HepG2 (cell line): ENCODE measurements around the gene IL6ST. TPM values are rescaled to one million over a fixed set of nuclear protein-coding genes. Genes with fewer than 3 reads are reported as not detected.

ENCODE experiments used
- AGO1 ChIP-seq: fragments of 200-400 bp; formaldehyde crosslinking; IDR thresholded peaks from 2 replicates; pipeline ENCODE4 v1.6.1; 2017; ENCODE audit warnings: mild to moderate bottlenecking, low read depth, low read length, moderate library complexity; ENCODE audit not compliant: poor library complexity, severe bottlenecking
- ATF2 ChIP-seq: sonication (generic); formaldehyde crosslinking; IDR thresholded peaks from 2 replicates; pipeline ENCODE4 v1.4.0; 2020; ENCODE audit warnings: missing genetic modification reagents
- HHEX ChIP-seq: IDR thresholded peaks from 2 replicates; pipeline ENCODE4 v1.6.1; 2016; ENCODE audit warnings: control low read depth
- MYC ChIP-seq: sonication (generic); formaldehyde crosslinking; IDR thresholded peaks from 2 replicates; pipeline ENCODE4 v1.9.0; 2021; ENCODE audit warnings: missing genetic modification reagents, borderline replicate concordance
- NCOA1 ChIP-seq: sonication (generic); formaldehyde crosslinking; IDR thresholded peaks from 2 replicates; pipeline ENCODE4 v1.9.0; 2021; ENCODE audit warnings: missing genetic modification reagents
- SP4 ChIP-seq: sonication (generic); formaldehyde crosslinking; IDR thresholded peaks from 2 replicates; pipeline ENCODE4 v1.8.1; 2023; ENCODE audit warnings: mild to moderate bottlenecking, missing genetic modification reagents
- THAP11 ChIP-seq: IDR thresholded peaks from 2 replicates; pipeline ENCODE4 v1.6.1; 2016; ENCODE audit warnings: missing biosample characterization, missing genetic modification reagents
- ZFP41 ChIP-seq: sonication (generic); formaldehyde crosslinking; IDR thresholded peaks from 2 replicates; pipeline ENCODE4 v1.4.0; 2020; ENCODE audit warnings: mild to moderate bottlenecking, missing genetic modification reagents, borderline replicate concordance
- ZMAT3 ChIP-seq: sonication (generic); formaldehyde crosslinking; conservative IDR thresholded peaks from 2 replicates; pipeline ENCODE4 v1.7.0; 2021; ENCODE audit warnings: missing genetic modification reagents
- ZNF142 ChIP-seq: sonication (generic); formaldehyde crosslinking; IDR thresholded peaks from 2 replicates; pipeline ENCODE4 v1.4.0; 2020; ENCODE audit warnings: missing genetic modification reagents
- ZNF180 ChIP-seq: sonication (generic); formaldehyde crosslinking; IDR thresholded peaks from 2 replicates; pipeline ENCODE4 v1.4.0; 2020; ENCODE audit warnings: low read depth, missing genetic modification reagents, borderline replicate concordance
- ZNF576 ChIP-seq: sonication (generic); formaldehyde crosslinking; IDR thresholded peaks from 2 replicates; pipeline ENCODE4 v1.4.0; 2020; ENCODE audit warnings: mild to moderate bottlenecking, missing genetic modification reagents
- ZNF768 ChIP-seq: sonication (generic); formaldehyde crosslinking; IDR thresholded peaks from 2 replicates; pipeline ENCODE4 v1.4.0; 2020; ENCODE audit warnings: missing genetic modification reagents
- ZSCAN31 ChIP-seq: sonication (generic); formaldehyde crosslinking; IDR thresholded peaks from 2 replicates; pipeline ENCODE4 v1.5.0; 2020; ENCODE audit warnings: low read depth, mild to moderate bottlenecking, missing genetic modification reagents
- polyA plus RNA-seq, 8 experiments: library from polyadenylated mRNA; depleted of rRNA in 3 of 8; stranded (reverse) in 7 of 8; unstranded in 1 of 8; fragments of >200 nt; fragmentation: Illumina TruSeq in 4 of 8; extraction: Trizol in 4 of 8; gene quantifications; 2 replicates each; pipeline versions ENCODE4 v1.2.1 to v1.2.3, GENCODE V29; 2011 to 2016; ENCODE audit warnings: low read depth in 4 of 8, missing spikeins in 1 of 8, mixed read lengths in 1 of 8; ENCODE audit not compliant: insufficient read depth in 1 of 8
- total RNA-seq, 5 experiments: library from RNA; depleted of rRNA; stranded (reverse); fragments of >200 nt; fragmentation: Illumina TruSeq; extraction: Trizol; gene quantifications; 2 replicates each; pipeline ENCODE4 v1.2.3, GENCODE V29; 2016; ENCODE audit warnings: low read depth in 1 of 5
- TF ChIP-seq, protein P1 (sequence below): sonication (generic); formaldehyde crosslinking; IDR thresholded peaks from 2 replicates; pipeline ENCODE4 v1.4.0; 2020; ENCODE audit warnings: mild to moderate bottlenecking, missing genetic modification reagents
- TF ChIP-seq, protein P2 (sequence below), 2 experiments: sonication (generic) in 1 of 2; formaldehyde crosslinking in 1 of 2; IDR thresholded peaks; 2 replicates each; pipeline versions ENCODE4 v1.5.1 to v1.6.1; 2011 to 2020; ENCODE audit warnings: borderline replicate concordance in 1 of 2, low read depth in 1 of 2, low read length in 1 of 2, mild to moderate bottlenecking in 1 of 2, missing genetic modification reagents in 1 of 2, moderate library complexity in 1 of 2

Gene IL6ST
- total and polyA plus RNA-seq, 2 of the 13 experiments (the other 11 are each of a cell fraction or from before 2014, with no cell fraction given) = 66.6 to 166 TPM

DNA sequence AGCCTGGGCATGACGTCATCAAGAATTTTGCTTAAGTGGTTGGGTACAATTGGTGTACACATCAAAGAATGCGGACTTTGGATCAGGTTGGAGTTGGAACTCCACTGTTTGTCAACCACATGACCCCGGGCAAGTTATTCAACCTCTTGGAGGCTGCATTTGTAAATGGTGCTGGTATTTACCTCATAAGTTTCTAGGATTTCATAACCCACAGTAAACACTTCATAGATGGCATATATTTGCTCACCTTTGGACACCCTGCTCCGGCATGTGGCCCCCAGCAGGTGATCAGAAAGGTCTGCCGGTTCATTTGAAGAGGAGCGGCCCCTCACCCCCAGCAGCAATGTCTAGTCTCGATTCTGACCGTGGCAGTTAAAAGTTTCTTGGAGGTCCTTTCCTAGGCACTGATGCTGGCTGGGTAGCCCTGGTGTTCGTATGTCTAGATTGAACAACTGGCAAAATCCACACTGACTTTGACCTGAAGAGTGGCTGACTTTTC lies 60.6 kb downstream of the IL6ST start (continued):
- peak; percentile 69; the same call in 1 of the 2 replicates for TF ChIP-seq ZNF142 (CRISPR knock-in tag)
- TF ChIP-seq THAP11 (CRISPR knock-in tag) = peak; percentile 77; the same call in 1 of the 2 replicates
- peak; percentile 99 for TF ChIP-seq ATF2
- no peak for TF ChIP-seq ZNF576
- peak; percentile 92 for TF ChIP-seq HHEX (CRISPR knock-in tag)
- TF ChIP-seq, protein P1, sequence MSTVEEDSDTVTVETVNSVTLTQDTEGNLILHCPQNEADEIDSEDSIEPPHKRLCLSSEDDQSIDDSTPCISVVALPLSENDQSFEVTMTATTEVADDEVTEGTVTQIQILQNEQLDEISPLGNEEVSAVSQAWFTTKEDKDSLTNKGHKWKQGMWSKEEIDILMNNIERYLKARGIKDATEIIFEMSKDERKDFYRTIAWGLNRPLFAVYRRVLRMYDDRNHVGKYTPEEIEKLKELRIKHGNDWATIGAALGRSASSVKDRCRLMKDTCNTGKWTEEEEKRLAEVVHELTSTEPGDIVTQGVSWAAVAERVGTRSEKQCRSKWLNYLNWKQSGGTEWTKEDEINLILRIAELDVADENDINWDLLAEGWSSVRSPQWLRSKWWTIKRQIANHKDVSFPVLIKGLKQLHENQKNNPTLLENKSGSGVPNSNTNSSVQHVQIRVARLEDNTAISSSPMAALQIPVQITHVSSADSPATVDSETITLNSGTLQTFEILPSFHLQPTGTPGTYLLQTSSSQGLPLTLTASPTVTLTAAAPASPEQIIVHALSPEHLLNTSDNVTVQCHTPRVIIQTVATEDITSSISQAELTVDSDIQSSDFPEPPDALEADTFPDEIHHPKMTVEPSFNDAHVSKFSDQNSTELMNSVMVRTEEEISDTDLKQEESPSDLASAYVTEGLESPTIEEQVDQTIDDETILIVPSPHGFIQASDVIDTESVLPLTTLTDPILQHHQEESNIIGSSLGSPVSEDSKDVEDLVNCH = no peak
- peak; percentile 75; the same call in 1 of the 2 replicates for TF ChIP-seq ZMAT3 (CRISPR knock-in tag)
- TF ChIP-seq ZNF180 (CRISPR knock-in tag) = no peak
- TF ChIP-seq NCOA1 = peak; percentile 98
- TF ChIP-seq, protein P2, sequence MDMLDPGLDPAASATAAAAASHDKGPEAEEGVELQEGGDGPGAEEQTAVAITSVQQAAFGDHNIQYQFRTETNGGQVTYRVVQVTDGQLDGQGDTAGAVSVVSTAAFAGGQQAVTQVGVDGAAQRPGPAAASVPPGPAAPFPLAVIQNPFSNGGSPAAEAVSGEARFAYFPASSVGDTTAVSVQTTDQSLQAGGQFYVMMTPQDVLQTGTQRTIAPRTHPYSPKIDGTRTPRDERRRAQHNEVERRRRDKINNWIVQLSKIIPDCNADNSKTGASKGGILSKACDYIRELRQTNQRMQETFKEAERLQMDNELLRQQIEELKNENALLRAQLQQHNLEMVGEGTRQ (IDR thresholded peaks at IDR 0.05; ENCODE audit: low read depth, low read length) = peak; percentile 49; the same call in 1 of the 2 replicates
- TF ChIP-seq, protein P2 (CRISPR knock-in tag; IDR thresholded peaks at IDR 0.05; ENCODE audit: borderline replicate concordance) = peak; percentile 79
- TF ChIP-seq ZNF768 (CRISPR knock-in tag) = no peak
- TF ChIP-seq MYC (CRISPR knock-in tag) = peak; percentile 67; the same call in 1 of the 2 replicates
- peak; percentile 83 for TF ChIP-seq SP4 (CRISPR knock-in tag)
- TF ChIP-seq AGO1 = no peak
- TF ChIP-seq ZFP41 (CRISPR knock-in tag) = no peak
- peak; percentile 91 for TF ChIP-seq ZSCAN31 (CRISPR knock-in tag)
